GM12801 (cell line): ENCODE results near the gene HSPD1.

Source experiments
- TF ChIP-seq, protein P1 (sequence below): IDR thresholded peaks from one replicate; pipeline ENCODE4 v1.5.1; 2011; ENCODE audit warnings: control low read depth; ENCODE audit not compliant: insufficient read length; ENCODE audit errors: extremely low read depth

Gene HSPD1

DNA sequence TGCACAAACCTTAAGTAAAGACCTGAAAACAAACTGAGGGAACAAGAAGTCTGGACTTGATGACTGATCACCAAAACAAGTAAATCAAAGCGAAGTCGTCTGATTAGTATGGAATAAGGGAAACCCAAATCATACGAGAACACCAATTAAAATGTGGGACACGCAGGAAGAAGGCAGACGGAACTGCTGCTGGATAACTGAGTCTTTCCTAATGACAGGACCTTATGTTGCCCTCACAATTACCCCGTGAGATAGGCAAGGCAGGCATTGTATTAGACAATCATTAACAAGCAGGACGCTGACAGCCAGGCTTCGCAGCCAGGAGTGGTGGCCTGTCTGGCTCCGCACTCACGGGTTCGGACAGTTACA is 46.9 kb downstream of the HSPD1 start:
- TF ChIP-seq, protein P1, sequence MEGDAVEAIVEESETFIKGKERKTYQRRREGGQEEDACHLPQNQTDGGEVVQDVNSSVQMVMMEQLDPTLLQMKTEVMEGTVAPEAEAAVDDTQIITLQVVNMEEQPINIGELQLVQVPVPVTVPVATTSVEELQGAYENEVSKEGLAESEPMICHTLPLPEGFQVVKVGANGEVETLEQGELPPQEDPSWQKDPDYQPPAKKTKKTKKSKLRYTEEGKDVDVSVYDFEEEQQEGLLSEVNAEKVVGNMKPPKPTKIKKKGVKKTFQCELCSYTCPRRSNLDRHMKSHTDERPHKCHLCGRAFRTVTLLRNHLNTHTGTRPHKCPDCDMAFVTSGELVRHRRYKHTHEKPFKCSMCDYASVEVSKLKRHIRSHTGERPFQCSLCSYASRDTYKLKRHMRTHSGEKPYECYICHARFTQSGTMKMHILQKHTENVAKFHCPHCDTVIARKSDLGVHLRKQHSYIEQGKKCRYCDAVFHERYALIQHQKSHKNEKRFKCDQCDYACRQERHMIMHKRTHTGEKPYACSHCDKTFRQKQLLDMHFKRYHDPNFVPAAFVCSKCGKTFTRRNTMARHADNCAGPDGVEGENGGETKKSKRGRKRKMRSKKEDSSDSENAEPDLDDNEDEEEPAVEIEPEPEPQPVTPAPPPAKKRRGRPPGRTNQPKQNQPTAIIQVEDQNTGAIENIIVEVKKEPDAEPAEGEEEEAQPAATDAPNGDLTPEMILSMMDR = no peak

DNA sequence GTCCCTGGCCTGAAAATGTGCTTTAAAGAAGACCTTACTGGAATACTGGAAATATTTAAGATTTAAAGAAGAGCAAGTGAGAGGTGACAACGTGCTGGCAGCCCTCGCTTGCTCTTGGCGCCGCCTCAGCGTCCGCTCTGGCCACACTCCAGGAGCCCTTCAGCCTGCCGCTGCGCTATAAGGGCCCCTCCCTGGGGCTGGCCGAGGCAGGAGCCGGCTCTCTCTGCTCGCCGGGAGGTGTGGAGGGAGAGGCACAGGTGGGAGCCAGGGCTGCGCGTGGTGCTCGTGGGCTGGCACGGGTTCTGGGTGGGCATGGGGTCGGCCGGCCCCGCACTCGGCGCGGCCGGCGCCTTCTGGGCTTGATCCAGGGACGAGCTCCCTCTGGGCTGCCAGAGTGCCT is 49.2 kb downstream of the HSPD1 start:
- TF ChIP-seq, protein P1 = no peak

DNA sequence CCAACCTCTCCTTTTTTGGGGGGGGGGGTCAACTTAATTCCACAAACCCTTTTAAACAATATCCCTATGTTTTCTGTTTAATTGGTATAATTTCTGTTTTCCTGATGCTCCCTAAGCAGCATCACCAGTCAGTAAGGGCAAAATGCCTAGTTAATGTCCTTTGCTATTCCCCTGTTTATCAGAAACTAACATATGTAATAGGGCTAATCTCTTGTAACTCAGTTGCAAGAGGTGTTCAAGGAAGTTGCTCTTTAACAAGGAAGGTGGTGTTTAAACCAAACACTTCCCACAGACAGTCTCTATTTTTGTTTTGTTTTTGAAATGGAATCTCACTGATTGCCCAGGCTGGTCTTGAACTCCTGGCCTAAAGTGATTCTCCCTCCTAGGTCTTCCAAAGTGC is 52.8 kb downstream of the HSPD1 start:
- TF ChIP-seq, protein P1 = no peak

DNA sequence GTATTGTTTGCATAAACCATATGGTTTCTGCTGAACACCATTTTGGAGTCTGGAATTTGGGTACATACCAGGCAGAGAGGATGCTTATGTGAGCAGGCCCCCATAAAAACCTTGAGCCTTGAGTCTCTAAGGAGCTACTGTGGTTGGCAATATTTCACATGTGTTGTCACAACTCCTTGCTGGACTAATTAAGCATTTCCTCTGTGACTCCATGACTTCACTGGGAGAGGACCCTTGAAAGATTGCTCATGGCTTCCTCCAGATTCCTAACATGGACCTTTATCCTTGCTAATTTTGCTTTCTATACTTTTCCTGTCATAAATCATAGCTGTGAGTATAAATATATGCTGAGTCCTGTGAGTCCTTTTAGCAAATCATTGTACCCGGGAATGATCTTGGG is 53.9 kb downstream of the HSPD1 start:
- TF ChIP-seq, protein P1 = no peak

DNA sequence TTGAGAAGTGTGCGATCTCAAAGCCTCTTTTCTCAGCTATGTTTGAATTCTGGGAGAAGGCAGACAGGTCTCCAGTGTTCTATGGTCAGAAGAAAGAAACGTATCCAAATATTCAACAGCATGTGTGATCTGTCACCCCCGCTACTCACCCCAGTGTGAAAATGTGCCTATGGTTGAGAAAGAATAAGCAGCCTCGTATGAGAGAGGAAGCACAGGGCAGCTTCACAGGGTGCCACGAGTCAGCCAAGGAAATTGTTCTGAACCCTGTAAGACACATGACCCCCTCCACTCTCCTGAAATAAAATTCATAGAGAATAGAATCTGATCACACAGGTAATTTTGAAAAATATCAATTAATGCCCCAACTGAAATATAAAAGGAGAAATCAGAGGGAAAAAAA is 56.8 kb downstream of the HSPD1 start:
- TF ChIP-seq, protein P1 = no peak

DNA sequence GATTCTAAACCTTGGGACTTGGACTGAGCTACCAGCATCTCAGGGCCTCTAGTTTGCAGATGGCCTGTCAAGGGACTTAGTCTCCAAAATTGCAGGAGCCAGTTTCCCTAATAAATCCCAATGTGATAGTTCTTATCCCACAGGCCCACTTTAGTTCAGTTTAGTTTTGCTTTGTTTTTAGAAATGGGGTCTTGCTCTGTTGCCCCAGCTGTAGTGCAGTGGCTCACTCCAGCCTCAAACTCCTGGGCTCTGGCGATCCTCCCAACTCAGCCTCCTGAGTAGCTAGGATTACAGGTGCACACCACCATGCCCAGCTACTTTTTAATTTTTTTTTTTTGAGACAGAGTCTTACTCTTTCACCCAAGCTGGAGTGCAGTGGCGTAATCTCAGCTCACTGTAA is 62.3 kb downstream of the HSPD1 start:
- TF ChIP-seq, protein P1 = no peak
